KMS-11 (cell line): Measurements from ENCODE around the gene GNAQ.

ENCODE experiments used
- H2AFZ ChIP-seq: fragments of 200-600 bp; sonication (generic); 2 replicates; pipeline ENCODE4 v1.6.1; 2016; ENCODE audit warnings: antibody characterized with exemption, mixed run types, low read depth
- H3K27ac ChIP-seq: fragments of 200-600 bp; sonication (generic); 2 replicates; pipeline ENCODE4 v1.6.1; 2016; ENCODE audit warnings: mild to moderate bottlenecking, mixed run types
- H3K27me3 ChIP-seq: fragments of 200-600 bp; sonication (generic); 2 replicates; pipeline ENCODE4 v1.6.1; 2017; ENCODE audit warnings: mild to moderate bottlenecking, low read depth, mixed run types, moderate library complexity; ENCODE audit not compliant: insufficient read depth
- H3K36me3 ChIP-seq: fragments of 200-600 bp; sonication (generic); 2 replicates; pipeline ENCODE4 v1.6.1; 2017; ENCODE audit warnings: mild to moderate bottlenecking, mixed run types; ENCODE audit not compliant: insufficient read depth
- H3K4me1 ChIP-seq: fragments of 200-600 bp; sonication (generic); 2 replicates; pipeline ENCODE4 v1.6.1; 2016; ENCODE audit warnings: mild to moderate bottlenecking, low read depth, mixed run types; ENCODE audit not compliant: poor library complexity, severe bottlenecking
- H3K4me2 ChIP-seq: fragments of 200-600 bp; sonication (generic); 2 replicates; pipeline ENCODE4 v1.7.0; 2016; ENCODE audit warnings: mild to moderate bottlenecking, mixed run types
- H3K4me3 ChIP-seq: fragments of 200-600 bp; sonication (generic); IDR thresholded peaks from 2 replicates; pipeline ENCODE4 v1.6.1; 2017; ENCODE audit warnings: low read depth, low read length, mixed read lengths; ENCODE audit not compliant: insufficient read depth
- H3K79me2 ChIP-seq: fragments of 200-600 bp; sonication (generic); 2 replicates; pipeline ENCODE4 v1.6.1; 2016; ENCODE audit warnings: low read depth, mixed run types; ENCODE audit not compliant: insufficient read depth
- H3K9ac ChIP-seq: fragments of 200-600 bp; sonication (generic); 2 replicates; pipeline ENCODE4 v1.6.1; 2016; ENCODE audit warnings: mild to moderate bottlenecking, mixed run types
- H4K20me1 ChIP-seq: fragments of 200-600 bp; sonication (generic); 2 replicates; pipeline ENCODE4 v1.6.1; 2016; ENCODE audit warnings: mild to moderate bottlenecking, mixed run types; ENCODE audit not compliant: insufficient read depth
- CTCF ChIP-seq: fragments of 200-600 bp; sonication (generic); conservative IDR thresholded peaks from 2 replicates; pipeline ENCODE4 v1.6.1; 2017; ENCODE audit warnings: low read depth, mild to moderate bottlenecking, antibody characterized with exemption, low read length, moderate library complexity, mixed read lengths

The GNAQ gene

GRCh38 chr9:77922591-77922990 lies 109.0 kb downstream of the GNAQ start:
- no peaks in the 10 kb centered on the region for H3K27me3 ChIP-seq
- no peaks in the 10 kb centered on the region for H3K36me3 ChIP-seq
- no peak overlapping the region for H3K4me2 ChIP-seq
- H3K27ac ChIP-seq = no peak overlapping the region
- TF ChIP-seq CTCF = no peak
- no peaks in the 10 kb centered on the region for H4K20me1 ChIP-seq
- H3K9ac ChIP-seq = no peak overlapping the region
- H3K4me3 ChIP-seq = no peak overlapping the region
- H3K79me2 ChIP-seq = no peaks in the 10 kb centered on the region
- peaks cover 22% of the 10 kb centered on the region for H3K4me1 ChIP-seq
- no peak overlapping the region for H2AFZ ChIP-seq

- no peaks in the 10 kb centered on the region for H3K27me3 ChIP-seq
- 0 out of 2 replicates have a peak overlapping the region, but pooled peaks have one; percentile 9 for H2AFZ ChIP-seq
- TF ChIP-seq CTCF = no peak
- H3K4me3 ChIP-seq = no peak overlapping the region
- peak overlapping the region; percentile 97 for H3K27ac ChIP-seq
- H3K79me2 ChIP-seq = no peaks in the 10 kb centered on the region
- H3K4me1 ChIP-seq = peaks cover 67% of the 10 kb centered on the region
- peak overlapping the region; percentile 11; the same call in 1 of the 2 replicates for H3K9ac ChIP-seq
- no peaks in the 10 kb centered on the region for H4K20me1 ChIP-seq
- H3K4me2 ChIP-seq = peak overlapping the region; percentile 49
- H3K36me3 ChIP-seq = no peaks in the 10 kb centered on the region
Observed at GRCh38 chr9:77917800-77918199, 113.8 kb downstream of the GNAQ start.

GRCh38 chr9:77916820-77917219 lies 114.8 kb downstream of the GNAQ start:
- Histone ChIP-seq H3K4me2 (peak overlapping the region; percentile 49), H2AFZ (no peak overlapping the region), H4K20me1 (no peaks in the 10 kb centered on the region), H3K4me3 (no peak overlapping the region), H3K27ac (peak overlapping the region; percentile 97), H3K27me3 (no peaks in the 10 kb centered on the region), H3K9ac (no peak overlapping the region), H3K4me1 (peaks cover 74% of the 10 kb centered on the region), H3K79me2 (no peaks in the 10 kb centered on the region), H3K36me3 (no peaks in the 10 kb centered on the region)
- TF ChIP-seq CTCF = no peak

GRCh38 chr9:77916410-77916819 lies 115.2 kb downstream of the GNAQ start:
- Histone ChIP-seq H3K36me3 (no peaks in the 10 kb centered on the region), H2AFZ (peak overlapping the region; percentile 49; the same call in 1 of the 2 replicates), H3K79me2 (no peaks in the 10 kb centered on the region), H3K9ac (peak overlapping the region; percentile 62), H3K4me1 (peaks cover 74% of the 10 kb centered on the region), H3K27me3 (no peaks in the 10 kb centered on the region), H4K20me1 (no peaks in the 10 kb centered on the region), H3K4me2 (peak overlapping the region; percentile 79), H3K27ac (peak overlapping the region; percentile 97), H3K4me3 (no peak overlapping the region)
- TF ChIP-seq CTCF = no peak
